Measurements from ENCODE around the gene FAM90A26.
"Not testable (repeated sequence)": the region's sequence is repeated elsewhere in the genome, so short reads cannot be mapped to it uniquely, and the experiment has no call there.

Gene FAM90A26

DNA sequence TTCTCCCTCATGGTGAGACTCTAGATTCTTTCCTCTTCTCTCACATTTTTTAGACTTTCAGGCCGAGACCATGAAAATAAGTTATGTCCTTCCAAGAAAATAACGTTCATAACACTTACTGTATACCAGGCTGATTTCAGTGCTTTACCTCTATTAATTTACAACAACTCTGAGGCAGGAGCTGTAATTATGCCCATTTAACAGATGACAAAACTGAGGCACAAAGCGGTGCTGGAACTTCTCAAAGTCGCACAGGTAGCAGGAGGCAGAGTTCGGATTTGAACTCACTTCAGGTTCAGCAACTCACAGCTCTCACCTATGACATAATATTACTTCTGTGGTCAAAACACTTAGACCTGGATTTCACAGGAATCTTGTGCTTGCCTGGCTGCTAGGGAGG, 36.2 kb upstream of the FAM90A26 start:
- not testable (repeated sequence) for H3K9ac ChIP-seq (ENCODE audit: low read depth, low read length, poor library complexity, severe bottlenecking)

DNA sequence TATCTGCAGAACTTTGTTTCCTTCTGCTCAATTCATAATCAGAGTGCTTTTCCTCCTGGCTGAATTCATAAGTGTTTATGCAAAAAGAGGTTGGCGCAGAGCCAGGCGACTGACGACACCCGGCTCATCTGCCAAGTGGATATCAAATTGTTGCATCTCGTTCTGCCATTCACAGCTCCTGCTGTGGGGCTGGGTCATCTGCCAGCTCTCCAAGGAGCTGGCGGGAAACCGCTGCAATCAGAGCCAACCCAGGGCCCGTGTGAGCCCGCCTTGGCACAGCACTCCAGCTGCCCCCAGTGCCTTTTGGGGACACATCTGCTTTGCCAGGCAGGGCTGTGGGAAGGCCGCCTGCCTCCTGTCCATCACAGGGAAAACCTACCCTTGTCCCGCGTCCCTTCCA, 35.7 kb upstream of the FAM90A26 start:
- not testable (repeated sequence) for H3K79me2 ChIP-seq (ENCODE audit: insufficient read depth, low read length); H3K9ac ChIP-seq (ENCODE audit: low read depth, low read length, poor library complexity, severe bottlenecking); H3K4me1 ChIP-seq (ENCODE audit: insufficient read depth, low read length, poor library complexity, severe bottlenecking); H3K36me3 ChIP-seq (ENCODE audit: insufficient read depth, low read length); H3K4me2 ChIP-seq (ENCODE audit: low read depth, low read length, poor library complexity, severe bottlenecking); H4K20me1 ChIP-seq (ENCODE audit: insufficient read depth, low read length, poor library complexity, severe bottlenecking); H2AFZ ChIP-seq (ENCODE audit: low read length); H3K9me2 ChIP-seq (replicated peaks; ENCODE audit: low read depth, low read length); H3K9me3 ChIP-seq (ENCODE audit: insufficient read depth, low read depth, low read length); H3K4me3 ChIP-seq (ENCODE audit: low read length, poor library complexity, severe bottlenecking); H3F3A ChIP-seq (ENCODE audit: low read depth); H3K27me3 ChIP-seq (ENCODE audit: insufficient read depth, low read length, poor library complexity, severe bottlenecking)

More for the DNA sequence above, 36.2 kb upstream of the FAM90A26 start:
- not testable (repeated sequence) for H3K4me1 ChIP-seq (ENCODE audit: insufficient read depth, low read length, poor library complexity, severe bottlenecking); H3K79me2 ChIP-seq (ENCODE audit: insufficient read depth, low read length); H3K36me3 ChIP-seq (ENCODE audit: insufficient read depth, low read length); H3K27me3 ChIP-seq (ENCODE audit: insufficient read depth, low read length, poor library complexity, severe bottlenecking); H3F3A ChIP-seq (ENCODE audit: low read depth); H3K9me3 ChIP-seq (ENCODE audit: insufficient read depth, low read depth, low read length); H3K9me2 ChIP-seq (replicated peaks; ENCODE audit: low read depth, low read length); H2AFZ ChIP-seq (ENCODE audit: low read length); H4K20me1 ChIP-seq (ENCODE audit: insufficient read depth, low read length, poor library complexity, severe bottlenecking); H3K4me3 ChIP-seq (ENCODE audit: low read length, poor library complexity, severe bottlenecking); H3K4me2 ChIP-seq (ENCODE audit: low read depth, low read length, poor library complexity, severe bottlenecking)

- H4K20me1 ChIP-seq (ENCODE audit: insufficient read depth, low read length, poor library complexity, severe bottlenecking); H3K9me3 ChIP-seq (ENCODE audit: insufficient read depth, low read depth, low read length); H3K9ac ChIP-seq (ENCODE audit: low read depth, low read length, poor library complexity, severe bottlenecking); H3K79me2 ChIP-seq (ENCODE audit: insufficient read depth, low read length); H3K4me1 ChIP-seq (ENCODE audit: insufficient read depth, low read length, poor library complexity, severe bottlenecking); H2AFZ ChIP-seq (ENCODE audit: low read length); H3K4me2 ChIP-seq (ENCODE audit: low read depth, low read length, poor library complexity, severe bottlenecking); H3K9me2 ChIP-seq (replicated peaks; ENCODE audit: low read depth, low read length); H3K4me3 ChIP-seq (ENCODE audit: low read length, poor library complexity, severe bottlenecking); H3K36me3 ChIP-seq (ENCODE audit: insufficient read depth, low read length); H3F3A ChIP-seq (ENCODE audit: low read depth); H3K27me3 ChIP-seq (ENCODE audit: insufficient read depth, low read length, poor library complexity, severe bottlenecking): not testable (repeated sequence)
Observed at GRCh38 chr4:9141050-9141449, 29.2 kb upstream of the FAM90A26 start.

DNA sequence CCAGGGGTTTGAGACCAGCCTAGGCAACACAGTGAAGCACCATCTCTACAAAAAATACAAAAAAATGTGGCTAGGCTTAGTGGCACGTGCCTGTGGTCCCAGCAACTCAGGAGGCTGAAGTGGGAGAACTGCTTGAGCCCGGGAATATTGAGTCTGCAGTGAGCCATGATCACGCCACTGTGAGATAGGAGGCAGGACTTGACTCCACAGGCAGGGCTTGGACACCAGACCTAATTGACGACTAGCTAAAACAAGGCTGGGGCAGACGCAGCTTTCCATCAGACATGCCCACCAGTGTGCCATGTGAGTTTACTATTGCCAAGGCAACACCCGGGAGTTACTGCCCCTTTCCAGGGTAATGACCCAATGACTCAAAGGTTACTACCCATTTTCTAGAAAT, 27.4 kb upstream of the FAM90A26 start:
- H3K4me2 ChIP-seq (ENCODE audit: low read depth, low read length, poor library complexity, severe bottlenecking); H3K9me2 ChIP-seq (replicated peaks; ENCODE audit: low read depth, low read length); H3F3A ChIP-seq (ENCODE audit: low read depth); H4K20me1 ChIP-seq (ENCODE audit: insufficient read depth, low read length, poor library complexity, severe bottlenecking); H3K4me3 ChIP-seq (ENCODE audit: low read length, poor library complexity, severe bottlenecking); H2AFZ ChIP-seq (ENCODE audit: low read length); H3K4me1 ChIP-seq (ENCODE audit: insufficient read depth, low read length, poor library complexity, severe bottlenecking); H3K27me3 ChIP-seq (ENCODE audit: insufficient read depth, low read length, poor library complexity, severe bottlenecking); H3K36me3 ChIP-seq (ENCODE audit: insufficient read depth, low read length); H3K9me3 ChIP-seq (ENCODE audit: insufficient read depth, low read depth, low read length); H3K9ac ChIP-seq (ENCODE audit: low read depth, low read length, poor library complexity, severe bottlenecking); H3K79me2 ChIP-seq (ENCODE audit: insufficient read depth, low read length): not testable (repeated sequence)

GRCh38 chr4:9143421-9144080, 26.7 kb upstream of the FAM90A26 start:
- no peak overlapping the region for H3K4me2 ChIP-seq (ENCODE audit: low read depth, low read length, poor library complexity, severe bottlenecking)
- H3K36me3 ChIP-seq (ENCODE audit: insufficient read depth, low read length) = no peaks in the 10 kb centered on the region
- H3K9me3 ChIP-seq (ENCODE audit: insufficient read depth, low read depth, low read length) = no peaks in the 10 kb centered on the region
- no peaks in the 10 kb centered on the region for H3K4me1 ChIP-seq (ENCODE audit: insufficient read depth, low read length, poor library complexity, severe bottlenecking)
- no peak overlapping the region for H2AFZ ChIP-seq (ENCODE audit: low read length)
- no peaks in the 10 kb centered on the region for H3K9me2 ChIP-seq (replicated peaks; ENCODE audit: low read depth, low read length)
- no peaks in the 10 kb centered on the region for H3F3A ChIP-seq (ENCODE audit: low read depth)
- H3K9ac ChIP-seq (ENCODE audit: low read depth, low read length, poor library complexity, severe bottlenecking) = no peak overlapping the region
- no peak overlapping the region for H3K4me3 ChIP-seq (ENCODE audit: low read length, poor library complexity, severe bottlenecking)
- no peak for TF ChIP-seq CTCF (conservative IDR thresholded peaks at IDR 0.05; ENCODE audit: low read length)
- TF ChIP-seq EZH2phosphoT487 (IDR thresholded peaks at IDR 0.05; ENCODE audit: borderline replicate concordance) = no peak
- no peaks in the 10 kb centered on the region for H3K79me2 ChIP-seq (ENCODE audit: insufficient read depth, low read length)
- no peaks in the 10 kb centered on the region for H4K20me1 ChIP-seq (ENCODE audit: insufficient read depth, low read length, poor library complexity, severe bottlenecking)
- H3K27me3 ChIP-seq (ENCODE audit: insufficient read depth, low read length, poor library complexity, severe bottlenecking) = no peaks in the 10 kb centered on the region

Data from Loucy (cell line).